Activated T-helper 2 cell treated with anti-CD3 and anti-CD28 coated beads, Interferon-gamma antibody, Interleukin-2, Interleukin-4, amounts not matched to agents 10 μg/mL and 5 μg/mL and 100 μg/mL, durations not matched to agents 14 hours and 24 hours and 36 hours (primary cell): ENCODE data around the gene DEXI. TPM values are rescaled to one million over a fixed set of nuclear protein-coding genes. Genes with fewer than 3 reads are reported as not detected.
A peak's percentile ranks its signal among the peaks of the same experiment; 100 is the strongest.
"Not testable (repeated sequence)": the region's sequence is repeated elsewhere in the genome, so short reads cannot be mapped to it uniquely, and the experiment has no call there.

ENCODE experiments used
- DNase-seq: peaks from one replicate; pipeline ENCODE4 v3.0.0; 2021; ENCODE audit warnings: low spot score
- H3K27ac Mint-ChIP-seq: one replicate; pipeline ENCODE4 v1.8.0; 2021; ENCODE audit warnings: mixed read lengths
- H3K27me3 Mint-ChIP-seq: one replicate; pipeline ENCODE4 v1.8.0; 2021; ENCODE audit warnings: low read depth, mixed read lengths
- H3K36me3 Mint-ChIP-seq: one replicate; pipeline ENCODE4 v1.8.0; 2021; ENCODE audit warnings: low read depth, mixed read lengths
- H3K4me1 Mint-ChIP-seq: one replicate; pipeline ENCODE4 v1.8.0; 2021; ENCODE audit warnings: low read depth, mixed read lengths
- H3K4me3 Mint-ChIP-seq: one replicate; pipeline ENCODE4 v1.8.0; 2021; ENCODE audit warnings: low read depth, mild to moderate bottlenecking, moderate library complexity, mixed read lengths
- H3K9me3 Mint-ChIP-seq: one replicate; pipeline ENCODE4 v1.8.0; 2021; ENCODE audit warnings: mixed read lengths
- intact Hi-C: fragments of 100-400 bp; cut with micrococcal nuclease; formaldehyde crosslinking; loops from one replicate; pipeline ENCODE4 v1.15.1; 2023
- total RNA-seq: library from RNA; stranded (reverse); gene quantifications from 2 replicates; pipeline ENCODE4 v1.2.3, GENCODE V29; 2022

DEXI gene
- total RNA-seq, 1 donor from 2014 or later, result 38.5 TPM

GRCh38 chr16:10946308-10946707 is 4.0 kb upstream of the DEXI start:
- H3K27ac Mint-ChIP-seq, result no peak overlapping the region
- intact Hi-C loops, result no loop called here
- H3K4me3 Mint-ChIP-seq, result peak overlapping the region; percentile 82
- no peaks in the 10 kb centered on the region for H3K9me3 Mint-ChIP-seq
- DNase-seq, result no peak
- no peaks in the 10 kb centered on the region for H3K36me3 Mint-ChIP-seq
- H3K4me1 Mint-ChIP-seq, result peaks cover 39% of the 10 kb centered on the region
- no peaks in the 10 kb centered on the region for H3K27me3 Mint-ChIP-seq

GRCh38 chr16:10945065-10945787 is 3.0 kb upstream of the DEXI start:
- peak overlapping the region; percentile 79 for H3K27ac Mint-ChIP-seq
- H3K4me3 Mint-ChIP-seq, result peak overlapping the region; percentile 82
- no peak for DNase-seq
- intact Hi-C loops, result loop anchor here (2.0 kb wide), 2 partner anchors 66 to 202 kb away; partner anchors contain the start of gene NUBP1
- no peaks in the 10 kb centered on the region for H3K27me3 Mint-ChIP-seq
- no peaks in the 10 kb centered on the region for H3K9me3 Mint-ChIP-seq
- peaks cover 47% of the 10 kb centered on the region for H3K4me1 Mint-ChIP-seq
- H3K36me3 Mint-ChIP-seq, result peaks cover 8% of the 10 kb centered on the region

DNA sequence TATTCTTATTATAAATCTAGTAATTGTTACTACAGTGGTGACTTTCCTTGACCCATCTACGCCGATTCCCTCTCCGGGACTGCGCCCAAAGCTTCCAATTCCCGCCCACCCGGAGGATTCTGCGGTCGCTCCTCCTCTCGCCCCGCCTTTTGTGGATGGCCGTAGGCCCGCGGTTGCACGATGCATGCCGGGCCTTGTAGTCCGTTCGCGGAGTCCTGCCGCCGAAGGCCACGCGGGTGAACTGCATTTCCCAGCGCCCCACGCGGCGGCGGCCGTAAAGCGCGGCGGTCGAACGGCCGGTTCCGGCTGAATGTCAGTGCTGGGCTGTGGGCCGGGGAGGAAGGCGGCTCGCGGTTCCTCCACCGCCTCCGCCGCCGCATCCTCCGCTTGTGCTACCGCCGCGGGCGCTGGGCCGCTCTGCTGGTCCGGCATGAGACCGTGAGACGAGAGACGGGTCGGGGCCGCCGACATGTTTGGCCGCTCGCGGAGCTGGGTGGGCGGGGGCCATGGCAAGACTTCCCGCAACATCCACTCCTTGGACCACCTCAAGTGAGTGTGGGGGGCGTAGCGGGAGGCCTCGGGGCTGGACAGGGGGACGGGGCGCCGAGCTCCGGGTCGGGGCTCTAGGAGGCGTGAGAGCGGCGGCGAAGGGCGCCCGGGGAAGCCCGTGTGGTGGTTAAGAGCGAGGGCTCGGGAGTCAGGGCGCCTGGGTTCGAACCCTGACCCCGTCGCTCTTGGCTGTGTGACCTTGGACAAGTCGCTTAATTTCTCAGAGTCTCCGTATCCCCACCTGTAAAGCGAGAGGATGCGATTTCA is 2.2 kb upstream of the DEXI start, which contains the start of gene CLEC16A:
Gene CLEC16A, plus strand, starts transcription at position 316 of the 816 bp plus-strand sequence. Its CDS starts 154 bp downstream, at position 470.
- no peaks in the 10 kb centered on the region for H3K27me3 Mint-ChIP-seq
- peak within 1 kb of the TSS; percentile 82 for H3K4me3 Mint-ChIP-seq
- intact Hi-C loops, result loop anchor here (2.0 to 5.0 kb wide), 5 partner anchors 66 to 1138 kb away; partner anchors contain the start of genes GSPT1, NUBP1 and ZC3H7A
- peaks cover 49% of the 10 kb centered on the region for H3K4me1 Mint-ChIP-seq
- H3K27ac Mint-ChIP-seq, result peak within 1 kb of the TSS; percentile 79
- peaks cover 14% of the 10 kb centered on the region for H3K36me3 Mint-ChIP-seq
- no peaks in the 10 kb centered on the region for H3K9me3 Mint-ChIP-seq
- DNase-seq, result peak; percentile 95

DNA sequence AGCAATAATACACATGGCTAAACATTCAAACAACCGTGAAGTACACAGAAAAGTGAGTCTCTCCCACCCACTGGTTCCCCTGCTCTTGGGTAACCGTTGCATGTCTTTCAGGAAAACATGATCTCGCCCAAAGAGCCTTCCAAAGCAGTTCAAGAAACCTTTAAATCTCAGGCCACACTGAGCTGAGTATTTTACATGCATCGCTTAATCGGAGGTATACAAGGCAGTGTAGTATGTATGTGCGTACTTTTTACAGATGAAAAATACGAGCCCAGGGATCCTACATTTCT is 741 bp upstream of the DEXI start:
- H3K4me1 Mint-ChIP-seq, result peaks cover 55% of the 10 kb centered on the region
- peaks cover 29% of the 10 kb centered on the region for H3K36me3 Mint-ChIP-seq
- DNase-seq, result no peak
- H3K4me3 Mint-ChIP-seq, result peak overlapping the region; percentile 62
- H3K9me3 Mint-ChIP-seq, result no peaks in the 10 kb centered on the region
- no peak overlapping the region for H3K27ac Mint-ChIP-seq
- H3K27me3 Mint-ChIP-seq, result no peaks in the 10 kb centered on the region
- intact Hi-C loops, result loop anchor here (5.0 kb wide), 3 partner anchors 854 to 1139 kb away; partner anchors contain the start of genes GSPT1 and ZC3H7A

DNA sequence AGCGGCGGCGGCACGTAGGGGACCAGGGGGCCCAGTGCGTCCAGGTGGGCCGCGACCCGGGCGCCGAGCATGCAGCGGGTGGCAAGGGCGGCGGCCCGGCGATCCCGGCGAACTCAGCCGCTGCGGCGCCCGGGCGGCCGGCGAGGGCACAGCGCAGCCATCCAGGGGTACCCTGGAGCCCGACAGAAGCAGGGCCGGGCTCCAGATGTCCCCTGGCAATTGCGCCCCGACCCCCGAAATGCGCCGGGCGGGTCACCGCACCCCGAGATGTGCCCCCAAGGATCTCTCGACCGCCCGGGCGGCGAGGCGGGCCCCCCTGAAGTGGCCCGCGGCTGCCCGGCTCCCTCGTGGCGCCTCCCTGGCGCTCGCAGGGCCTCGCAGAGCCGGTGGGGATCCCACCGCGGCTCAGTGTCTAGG is 325 bp downstream of the DEXI start:
- Mint-ChIP-seq H3K4me3 (peak overlapping the region; percentile 93), H3K4me1 (peaks cover 66% of the 10 kb centered on the region), H3K36me3 (peaks cover 34% of the 10 kb centered on the region)
- intact Hi-C loops, result loop anchor here (5.0 kb wide), 3 partner anchors 855 to 1140 kb away; partner anchors contain the start of genes GSPT1 and ZC3H7A
- DNase-seq, H3K27ac Mint-ChIP-seq, H3K27me3 Mint-ChIP-seq, H3K9me3 Mint-ChIP-seq: not testable (repeated sequence)

DNA sequence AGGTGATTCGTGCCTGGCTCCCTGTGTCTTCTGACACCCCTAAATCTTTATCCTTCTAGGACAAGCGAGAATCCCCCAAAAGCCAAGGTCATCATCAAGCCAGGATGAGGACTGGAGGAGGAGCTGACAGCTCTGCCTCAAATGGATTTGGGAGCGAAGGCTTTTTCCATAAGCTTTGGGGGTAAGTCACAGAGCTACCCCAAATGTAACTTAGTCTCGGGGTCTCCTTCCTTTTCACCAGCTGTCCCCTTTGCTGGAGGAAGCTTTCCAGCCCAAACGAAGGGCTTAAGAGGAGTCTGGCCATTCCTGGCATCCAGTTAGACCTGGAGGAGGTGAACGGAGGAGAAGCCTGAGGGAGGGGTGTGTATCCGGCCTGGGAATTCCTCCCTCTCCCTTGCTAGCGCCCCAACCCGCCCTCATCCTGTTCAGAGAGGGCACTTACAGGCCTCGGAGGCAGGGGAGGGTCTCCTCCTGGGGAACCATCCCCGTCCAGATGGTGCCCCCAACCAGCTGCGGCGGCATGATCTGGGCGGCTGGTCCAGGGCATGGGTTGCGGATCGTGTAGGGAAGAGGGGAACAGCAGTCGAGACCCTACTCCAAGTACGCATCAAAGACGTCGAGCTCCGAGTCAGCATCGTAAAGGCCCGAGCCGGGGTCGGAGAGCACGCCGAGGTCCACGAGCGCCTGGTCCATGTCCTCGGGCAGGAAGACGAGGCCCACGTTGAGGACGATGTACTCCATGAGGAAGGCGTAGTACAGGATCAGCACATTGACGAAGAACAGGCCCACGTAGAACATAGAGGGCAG is 938 bp downstream of the DEXI start:
- Mint-ChIP-seq H3K27ac (peak overlapping the region; percentile 84), H3K4me1 (peaks cover 68% of the 10 kb centered on the region)

GRCh38 chr16:10940501-10941079 is 1.7 kb downstream of the DEXI start:
- Mint-ChIP-seq H3K9me3 (no peaks in the 10 kb centered on the region), H3K27ac (peak overlapping the region; percentile 21), H3K4me1 (peaks cover 69% of the 10 kb centered on the region), H3K4me3 (peak overlapping the region; percentile 93), H3K27me3 (no peaks in the 10 kb centered on the region), H3K36me3 (peaks cover 46% of the 10 kb centered on the region)
- intact Hi-C loops, result loop anchor here (5.0 kb wide), 3 partner anchors 857 to 1142 kb away; partner anchors contain the start of genes GSPT1 and ZC3H7A
- no peak for DNase-seq

More for the DNA sequence above, 938 bp downstream of the DEXI start:
- DNase-seq, result no peak
- intact Hi-C loops, result loop anchor here (5.0 kb wide), 3 partner anchors 856 to 1141 kb away; partner anchors contain the start of genes GSPT1 and ZC3H7A
- Mint-ChIP-seq H3K36me3 (peaks cover 39% of the 10 kb centered on the region), H3K9me3 (no peaks in the 10 kb centered on the region), H3K4me3 (peak overlapping the region; percentile 93), H3K27me3 (no peaks in the 10 kb centered on the region)

- intact Hi-C loops, result loop anchor here (5.0 kb wide), 3 partner anchors 858 to 1143 kb away; partner anchors contain the start of genes GSPT1 and ZC3H7A
- Mint-ChIP-seq H3K27me3 (no peaks in the 10 kb centered on the region), H3K9me3 (no peaks in the 10 kb centered on the region), H3K27ac (peak overlapping the region; percentile 10), H3K4me3 (peak overlapping the region; percentile 93), H3K4me1 (peaks cover 67% of the 10 kb centered on the region), H3K36me3 (peaks cover 48% of the 10 kb centered on the region)
- no peak for DNase-seq
Observed at GRCh38 chr16:10939649-10940234, 2.5 kb downstream of the DEXI start.

- Mint-ChIP-seq H3K4me3 (peak overlapping the region; percentile 93), H3K4me1 (peaks cover 69% of the 10 kb centered on the region), H3K9me3 (no peaks in the 10 kb centered on the region), H3K27me3 (no peaks in the 10 kb centered on the region), H3K27ac (peak overlapping the region; percentile 67), H3K36me3 (peaks cover 54% of the 10 kb centered on the region)
- DNase-seq, result no peak
- intact Hi-C loops, result no loop called here
Observed at GRCh38 chr16:10938796-10939648, 3.2 kb downstream of the DEXI start.

GRCh38 chr16:10938321-10938720 is 3.9 kb downstream of the DEXI start:
- no peaks in the 10 kb centered on the region for H3K9me3 Mint-ChIP-seq
- peaks cover 69% of the 10 kb centered on the region for H3K4me1 Mint-ChIP-seq
- peaks cover 59% of the 10 kb centered on the region for H3K36me3 Mint-ChIP-seq
- no peak for DNase-seq
- intact Hi-C loops, result no loop called here
- peak overlapping the region; percentile 51 for H3K27ac Mint-ChIP-seq
- peak overlapping the region; percentile 93 for H3K4me3 Mint-ChIP-seq
- H3K27me3 Mint-ChIP-seq, result no peaks in the 10 kb centered on the region
